Neural cell (in vitro differentiated cells): Measurements from ENCODE around the gene CLEC10A. TPM values are rescaled to one million over a fixed set of nuclear protein-coding genes. Genes with fewer than 3 reads are reported as not detected.

Source experiments
- H2AFZ ChIP-seq: fragments of 200-600, 300-800 bp; sonication (generic), shearing (Covaris generic); 2 replicates; pipeline ENCODE4 v1.6.0; 2014; ENCODE audit warnings: low read depth, mild to moderate bottlenecking, antibody characterized with exemption, low read length, moderate library complexity
- H3F3A ChIP-seq: fragments of 200-600 bp; shearing (Covaris generic); 2 replicates; pipeline ENCODE4 v1.6.1; 2016; ENCODE audit warnings: mild to moderate bottlenecking, moderate library complexity, mixed read lengths, antibody characterized with exemption, low read length; ENCODE audit not compliant: insufficient read depth, poor library complexity, severe bottlenecking
- H3K27ac ChIP-seq: fragments of 200-600, 300-800 bp; sonication (generic), shearing (Covaris generic); 2 replicates; pipeline ENCODE4 v1.5.1; 2014; ENCODE audit warnings: mild to moderate bottlenecking, low read length, moderate library complexity
- H3K27me3 ChIP-seq: fragments of 300-800, 200-600 bp; sonication (generic), shearing (Covaris generic); 2 replicates; pipeline ENCODE4 v1.6.0; 2014; ENCODE audit warnings: mild to moderate bottlenecking, low read depth, low read length, moderate library complexity; ENCODE audit not compliant: insufficient read depth
- H3K36me3 ChIP-seq: fragments of 300-800, 200-600 bp; sonication (generic), shearing (Covaris generic); 2 replicates; pipeline ENCODE4 v1.5.1; 2014; ENCODE audit warnings: mild to moderate bottlenecking, antibody characterized with exemption, low read length, moderate library complexity; ENCODE audit not compliant: insufficient read depth
- H3K4me2 ChIP-seq: fragments of 300-800, 200-600 bp; sonication (generic), shearing (Covaris generic); 2 replicates; pipeline ENCODE4 v1.6.0; 2014; ENCODE audit warnings: mild to moderate bottlenecking, low read length
- H3K4me3 ChIP-seq: fragments of 300-800, 200-600 bp; sonication (generic), shearing (Covaris generic); 2 replicates; pipeline ENCODE4 v1.5.1; 2014; ENCODE audit warnings: mild to moderate bottlenecking, low read length, moderate library complexity
- H3K79me2 ChIP-seq: fragments of 200-600 bp; shearing (Covaris generic); replicated peaks from 2 replicates; pipeline ENCODE4 v1.6.0; 2014; ENCODE audit warnings: mild to moderate bottlenecking, low read length, moderate library complexity; ENCODE audit not compliant: insufficient read depth
- H3K9ac ChIP-seq: fragments of 300-800, 200-600 bp; sonication (generic), shearing (Covaris generic); 2 replicates; pipeline ENCODE4 v1.6.1; 2016; ENCODE audit warnings: mild to moderate bottlenecking, low read length, mixed read lengths
- H3K9me2 ChIP-seq: fragments of 200-600 bp; shearing (Covaris generic); 2 replicates; pipeline ENCODE4 v1.6.1; 2016; ENCODE audit warnings: mild to moderate bottlenecking, low read length, mixed read lengths; ENCODE audit not compliant: insufficient read depth
- H3K9me3 ChIP-seq: fragments of 200-600, 300-800 bp; sonication (generic), shearing (Covaris generic); 2 replicates; pipeline ENCODE4 v1.6.1; 2016; ENCODE audit warnings: mild to moderate bottlenecking, mixed run types, low read length, moderate library complexity, mixed read lengths
- H4K20me1 ChIP-seq: fragments of 200-600 bp; shearing (Covaris generic); 2 replicates; pipeline ENCODE4 v1.6.1; 2016; ENCODE audit warnings: mild to moderate bottlenecking, mixed run types; ENCODE audit not compliant: insufficient read depth
- CTCF ChIP-seq: fragments of 450-650 bp; IDR thresholded peaks from 2 replicates; pipeline ENCODE4 v1.5.1; 2014; ENCODE audit warnings: antibody characterized with exemption, mild to moderate bottlenecking, moderate library complexity; ENCODE audit not compliant: poor library complexity, severe bottlenecking
- EP300 ChIP-seq: fragments of 450-650 bp; conservative IDR thresholded peaks from 2 replicates; pipeline ENCODE4 v1.6.1; 2014; ENCODE audit warnings: antibody characterized with exemption, mild to moderate bottlenecking, moderate library complexity; ENCODE audit not compliant: poor library complexity, severe bottlenecking
- EZH2 ChIP-seq: fragments of 200-600, 300-800 bp; shearing (Covaris generic), sonication (generic); IDR thresholded peaks from 2 replicates; pipeline ENCODE4 v1.6.1; 2014; ENCODE audit warnings: antibody characterized with exemption, low read length, borderline replicate concordance, mild to moderate bottlenecking; ENCODE audit not compliant: insufficient read depth, poor library complexity, severe bottlenecking
- MXI1 ChIP-seq: fragments of 450-650 bp; conservative IDR thresholded peaks from 2 replicates; pipeline ENCODE4 v1.6.1; 2014; ENCODE audit warnings: antibody characterized with exemption, mild to moderate bottlenecking; ENCODE audit not compliant: poor library complexity, severe bottlenecking
- POLR2AphosphoS5 ChIP-seq: IDR thresholded peaks from 2 replicates; pipeline ENCODE4 v1.6.1; 2012
- RAD21 ChIP-seq: fragments of 450-650 bp; conservative IDR thresholded peaks from 2 replicates; pipeline ENCODE4 v1.6.1; 2014; ENCODE audit warnings: antibody characterized with exemption, mild to moderate bottlenecking, moderate library complexity
- REST ChIP-seq: IDR thresholded peaks from 2 replicates; pipeline ENCODE4 v1.6.1; 2012; ENCODE audit warnings: borderline replicate concordance
- SMC3 ChIP-seq: fragments of 450-650 bp; conservative IDR thresholded peaks from 2 replicates; pipeline ENCODE4 v1.6.1; 2014; ENCODE audit warnings: antibody characterized with exemption, mild to moderate bottlenecking, moderate library complexity; ENCODE audit not compliant: poor library complexity
- TAF1 ChIP-seq: IDR thresholded peaks from 2 replicates; pipeline ENCODE4 v1.6.1; 2012; ENCODE audit warnings: low read depth
- polyA minus RNA-seq: library from RNA; depleted of rRNA, polyadenylated mRNA; stranded (reverse); fragments of >200 nt; gene quantifications from 2 replicates; pipeline ENCODE4 v1.2.3, GENCODE V29; 2014
- polyA plus RNA-seq: library from polyadenylated mRNA; depleted of rRNA; stranded (reverse); fragments of >200 nt; gene quantifications from 2 replicates; pipeline ENCODE4 v1.2.3, GENCODE V29; 2014

Gene CLEC10A
- polyA plus RNA-seq (not detected in 2 replicates), polyA minus RNA-seq (not detected in 2 replicates)

GRCh38 chr17:7079581-7080455 lies at the start of gene CLEC10A:
Gene CLEC10A (minus strand): TSS chr17:7080251. CDS start chr17:7078812, 1,439 bp downstream.
- Histone ChIP-seq H4K20me1 (no peaks in the 10 kb centered on the region), H3K79me2 (no peaks in the 10 kb centered on the region), H3K4me2 (no peak within 1 kb of the TSS), H3K9me2 (no peaks in the 10 kb centered on the region), H3K27ac (no peak within 1 kb of the TSS), H3K4me3 (no peak within 1 kb of the TSS), H3K36me3 (no peaks in the 10 kb centered on the region), H3K27me3 (no peaks in the 10 kb centered on the region), H3F3A (no peaks in the 10 kb centered on the region), H3K9me3 (no peaks in the 10 kb centered on the region), H2AFZ (no peak within 1 kb of the TSS), H3K9ac (no peak within 1 kb of the TSS)
- TF ChIP-seq POLR2AphosphoS5 (no peak), EP300 (no peak), MXI1 (no peak), REST (no peak), CTCF (no peak), TAF1 (no peak), SMC3 (no peak), RAD21 (no peak)

GRCh38 chr17:7129311-7129710 lies 49.3 kb upstream of the CLEC10A start:
- Histone ChIP-seq H3K4me2 (no peak overlapping the region), H2AFZ (no peak overlapping the region), H4K20me1 (no peaks in the 10 kb centered on the region)

GRCh38 chr17:7128160-7128559 lies 48.1 kb upstream of the CLEC10A start:
- H4K20me1 ChIP-seq: no peaks in the 10 kb centered on the region
- H3K27me3 ChIP-seq: no peaks in the 10 kb centered on the region
- no peaks in the 10 kb centered on the region for H3K36me3 ChIP-seq
- H3F3A ChIP-seq: no peaks in the 10 kb centered on the region
- no peak overlapping the region for H3K4me3 ChIP-seq
- H3K9me3 ChIP-seq: no peaks in the 10 kb centered on the region
- no peaks in the 10 kb centered on the region for H3K79me2 ChIP-seq
- no peaks in the 10 kb centered on the region for H3K9me2 ChIP-seq
- no peak overlapping the region for H3K9ac ChIP-seq
- H3K4me2 ChIP-seq: no peak overlapping the region
- H3K27ac ChIP-seq: no peak overlapping the region
- no peak overlapping the region for H2AFZ ChIP-seq
- TF ChIP-seq MXI1 (no peak), TAF1 (no peak), REST (no peak), CTCF (no peak), POLR2AphosphoS5 (no peak), EZH2 (no peak), SMC3 (no peak), EP300 (no peak)

More at GRCh38 chr17:7129311-7129710, 49.3 kb upstream of the CLEC10A start:
- H3K4me3 ChIP-seq: no peak overlapping the region
- H3F3A ChIP-seq: no peaks in the 10 kb centered on the region
- H3K36me3 ChIP-seq: no peaks in the 10 kb centered on the region
- H3K9ac ChIP-seq: no peak overlapping the region
- H3K9me2 ChIP-seq: no peaks in the 10 kb centered on the region
- H3K79me2 ChIP-seq: no peaks in the 10 kb centered on the region
- no peaks in the 10 kb centered on the region for H3K9me3 ChIP-seq
- no peak for TF ChIP-seq RAD21
- no peak for TF ChIP-seq TAF1
- H3K27me3 ChIP-seq: no peaks in the 10 kb centered on the region
- H3K27ac ChIP-seq: no peak overlapping the region
